Fibroblast of skin of left quadriceps (primary cell): ENCODE results near the gene ZNF831.
A peak's percentile ranks its signal among the peaks of the same experiment; 100 is the strongest.

ENCODE experiments used
- DNase-seq, 2 experiments: peaks; one replicate each; pipeline ENCODE4 v3.0.0-alpha.2; 2013; ENCODE audit warnings: low read depth in 2 of 2

ZNF831 gene

GRCh38 chr20:59247731-59248684 lies 84.4 kb downstream of the ZNF831 start:
- peak; percentile 59 to 64 for DNase-seq

DNA sequence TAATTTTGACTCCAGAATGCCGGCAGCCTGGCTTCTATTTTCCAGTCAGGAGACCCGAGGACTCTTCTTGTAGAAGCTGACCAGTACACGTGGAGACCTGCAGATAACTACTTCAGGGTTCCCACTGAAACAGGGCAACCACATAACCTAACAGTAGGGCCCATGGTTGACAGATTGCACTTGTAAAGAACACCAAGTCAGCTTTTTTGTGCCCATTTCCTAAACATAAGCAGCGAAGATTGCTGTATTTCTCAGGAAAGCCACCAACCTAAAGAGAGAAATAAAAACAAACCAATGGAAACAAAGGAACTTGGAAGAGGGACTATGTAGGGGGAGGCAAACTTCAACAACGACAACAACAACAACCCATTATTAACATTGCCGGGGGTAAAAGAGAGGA lies 86.7 kb downstream of the ZNF831 start:
- DNase-seq, result no peak

- DNase-seq, result no peak
These were observed 89.7 kb downstream of the ZNF831 start for GRCh38 chr20:59253325-59253724.

DNA sequence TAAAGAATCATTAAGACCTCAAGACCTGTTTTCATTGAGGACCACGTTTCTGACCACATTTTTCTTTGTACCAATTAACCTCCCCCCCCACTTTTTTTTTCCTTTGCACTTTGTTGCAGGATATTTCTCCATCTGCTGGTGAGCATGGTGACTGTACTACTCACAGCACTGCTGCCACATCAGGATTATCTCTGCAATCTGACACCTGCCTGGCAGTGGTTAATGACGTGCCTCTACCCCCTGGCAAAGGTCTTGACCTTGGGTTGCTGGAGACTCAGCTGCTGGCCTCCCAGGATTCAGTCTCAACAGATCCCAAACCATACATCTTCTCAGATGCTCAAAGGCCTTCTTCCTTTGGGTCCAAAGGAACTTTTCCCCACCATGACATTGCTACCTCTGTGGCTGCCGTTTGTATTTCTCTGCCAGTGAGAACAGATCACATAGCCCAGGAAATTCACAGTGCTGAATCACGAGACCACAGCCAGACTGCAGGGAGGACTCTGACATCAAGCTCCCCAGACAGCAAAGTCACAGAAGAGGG lies 90.2 kb downstream of the ZNF831 start:
- DNase-seq, result no peak

GRCh38 chr20:59255256-59255655 lies 91.6 kb downstream of the ZNF831 start:
- DNase-seq, result no peak

DNA sequence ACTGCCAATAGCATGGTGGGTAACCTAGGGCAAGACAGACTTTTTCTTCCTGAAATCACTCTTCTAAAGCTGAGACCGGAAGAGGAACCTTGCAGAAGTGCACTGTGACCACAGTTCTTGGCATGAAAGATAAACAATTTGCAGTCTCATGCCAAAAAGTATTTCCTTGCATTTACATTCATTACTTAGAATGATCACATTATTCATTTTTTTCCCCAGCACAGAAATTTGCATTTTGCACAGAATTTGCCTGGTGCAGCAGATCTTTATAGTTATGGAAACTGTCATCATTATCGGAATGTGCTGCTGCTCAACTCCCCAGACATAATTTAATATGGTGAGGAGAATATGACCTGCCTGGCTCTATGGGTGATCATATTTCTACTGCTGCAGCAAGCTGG lies 94.6 kb downstream of the ZNF831 start:
- no peak for DNase-seq

DNA sequence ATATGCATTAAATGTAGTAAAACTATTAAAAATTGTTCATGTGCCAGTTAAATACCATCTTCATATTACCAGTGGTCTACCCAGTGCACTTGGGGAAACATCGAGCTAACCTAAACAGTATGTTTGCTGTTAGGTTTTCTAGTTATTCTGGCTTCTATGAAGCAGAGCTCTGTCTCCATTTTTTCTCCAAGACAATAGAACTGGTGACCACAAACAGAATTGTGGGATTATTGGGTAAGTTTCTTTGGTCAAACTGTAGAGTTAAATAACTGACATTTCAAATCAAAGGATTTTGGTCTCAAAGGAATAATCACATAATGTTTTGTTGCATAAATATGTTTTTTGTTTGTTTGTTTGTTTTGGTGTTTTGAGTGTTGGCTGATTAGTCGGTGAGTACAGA lies 96.3 kb downstream of the ZNF831 start:
- DNase-seq, result no peak

DNA sequence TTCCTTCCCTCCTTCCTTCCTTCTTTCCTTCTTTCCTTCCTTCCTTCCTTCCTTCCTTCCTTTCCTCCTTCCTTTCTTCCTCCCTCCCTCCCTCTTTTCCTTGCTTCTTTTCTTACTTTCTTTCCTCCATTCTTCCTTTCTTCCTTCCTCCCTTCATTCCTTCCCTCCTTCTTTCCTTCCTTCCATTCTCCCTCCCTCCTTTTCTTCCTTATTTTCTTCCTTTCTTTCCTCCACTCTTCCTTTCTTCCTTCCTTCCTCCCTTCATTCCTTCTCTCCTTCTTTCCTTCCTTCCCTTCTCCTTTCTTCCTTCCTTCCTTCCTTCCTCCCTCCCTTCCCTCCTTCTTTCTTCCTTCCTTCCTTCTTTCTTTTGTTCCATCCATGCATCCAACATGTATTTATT lies 101.7 kb downstream of the ZNF831 start:
- no peak for DNase-seq

GRCh38 chr20:59268870-59269269 lies 105.2 kb downstream of the ZNF831 start:
- DNase-seq, result no peak

- DNase-seq, result no peak
These were observed 105.9 kb downstream of the ZNF831 start for GRCh38 chr20:59269411-59270025.

- DNase-seq, result no peak
These were observed 106.8 kb downstream of the ZNF831 start for GRCh38 chr20:59270380-59270779.

DNA sequence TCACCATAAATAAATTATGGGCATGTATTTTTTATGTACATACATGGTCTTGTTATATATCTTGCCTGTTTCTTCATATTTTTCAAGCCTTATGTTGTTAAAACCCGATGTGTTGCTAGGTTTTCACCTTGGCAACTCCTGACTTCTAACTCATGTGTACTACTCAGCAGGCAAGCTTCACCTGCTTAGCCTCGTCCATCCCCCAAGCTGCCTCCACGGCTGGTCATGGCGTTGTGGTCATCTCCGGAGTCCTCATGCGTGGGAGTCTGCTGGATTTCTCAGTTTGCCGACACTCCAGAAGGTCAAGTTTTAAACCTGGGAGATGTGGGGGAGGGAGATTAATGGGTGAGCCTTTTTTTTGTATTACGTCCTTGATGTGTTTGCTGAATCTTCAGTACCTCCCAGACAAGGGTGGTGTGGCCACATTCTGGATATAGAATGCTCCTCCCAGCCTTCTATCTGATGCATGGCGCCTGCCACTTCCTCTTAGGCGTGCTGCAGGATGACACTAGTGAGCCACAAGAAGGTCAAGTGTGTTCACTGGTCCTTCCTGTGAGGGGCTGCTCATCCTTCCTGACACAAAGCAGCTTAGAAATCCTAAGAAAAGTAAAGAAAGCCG lies 110.2 kb downstream of the ZNF831 start:
- no peak for DNase-seq

DNA sequence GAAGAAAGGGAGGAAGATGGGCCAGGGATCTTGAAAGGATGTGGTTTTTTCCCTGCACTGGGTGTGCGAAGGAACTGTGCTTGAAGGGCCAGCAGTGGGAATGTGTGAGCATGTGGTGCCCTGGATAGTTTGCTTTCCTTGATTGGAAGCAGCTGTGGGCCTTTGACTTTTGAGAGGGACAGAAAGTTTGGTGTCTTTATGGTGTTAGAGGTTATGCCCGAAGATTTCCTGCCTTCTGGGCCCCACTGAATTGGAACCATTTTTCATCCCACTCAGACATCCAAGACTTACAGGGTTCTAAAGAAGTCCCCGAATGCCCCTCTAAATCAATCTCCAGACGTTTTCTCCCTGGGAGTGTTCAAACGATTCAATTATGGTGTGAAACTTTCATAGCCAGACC lies 113.3 kb downstream of the ZNF831 start:
- DNase-seq, result no peak

GRCh38 chr20:59284470-59284869 lies 120.8 kb downstream of the ZNF831 start:
- DNase-seq, result no peak

DNA sequence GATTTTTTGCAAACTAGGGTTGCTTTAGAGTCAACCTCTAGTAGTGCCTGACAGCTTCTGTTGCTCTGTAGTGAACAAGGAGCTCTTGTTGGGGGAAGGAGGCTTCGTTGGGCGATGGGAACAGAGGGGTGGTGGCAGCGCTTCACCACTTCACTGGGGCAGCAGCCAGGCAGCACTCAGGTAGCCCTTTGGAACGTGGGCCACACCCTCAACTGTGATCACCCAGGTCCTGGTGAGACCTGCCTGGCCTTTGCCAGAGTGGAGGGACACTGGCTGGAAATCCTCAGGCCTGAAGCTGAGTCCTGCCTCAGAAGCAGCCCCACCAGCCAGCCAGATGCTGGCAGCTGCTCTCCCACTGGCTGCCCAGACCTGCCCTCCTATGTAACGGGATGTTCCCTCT lies 126.4 kb downstream of the ZNF831 start:
- no peak for DNase-seq

- DNase-seq, result no peak
These were observed 128.2 kb downstream of the ZNF831 start for GRCh38 chr20:59291740-59292383.

GRCh38 chr20:59295531-59295930 lies 131.9 kb downstream of the ZNF831 start:
- DNase-seq, result no peak

DNA sequence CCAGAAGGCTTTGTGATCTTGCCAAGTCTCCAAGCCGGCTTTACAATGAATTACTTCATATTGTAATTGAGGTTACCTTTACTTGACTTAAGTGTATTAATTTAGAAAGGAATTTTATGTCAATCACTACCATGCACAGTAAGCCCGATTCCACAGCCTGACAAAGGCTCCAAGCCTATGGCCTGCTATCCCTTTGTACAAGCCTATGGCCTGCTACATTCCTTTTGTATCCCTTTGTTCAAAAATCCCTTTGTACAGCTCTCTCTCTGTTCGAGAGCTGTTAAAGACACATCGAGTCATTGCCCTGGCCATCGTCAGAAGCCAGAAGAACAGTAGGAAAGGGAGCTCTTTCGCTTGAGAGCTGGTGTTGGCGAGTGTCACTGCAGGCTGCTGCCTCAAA lies 134.1 kb downstream of the ZNF831 start:
- DNase-seq, result no peak

- DNase-seq, result no peak
These were observed 136.3 kb downstream of the ZNF831 start for GRCh38 chr20:59299945-59300332.

GRCh38 chr20:59300333-59301081 lies 136.9 kb downstream of the ZNF831 start, which contains the start of gene EDN3:
EDN3 (plus strand) TSS chr20:59300611; CDS start chr20:59300813, 202 bp downstream.
- no peak for DNase-seq

DNA sequence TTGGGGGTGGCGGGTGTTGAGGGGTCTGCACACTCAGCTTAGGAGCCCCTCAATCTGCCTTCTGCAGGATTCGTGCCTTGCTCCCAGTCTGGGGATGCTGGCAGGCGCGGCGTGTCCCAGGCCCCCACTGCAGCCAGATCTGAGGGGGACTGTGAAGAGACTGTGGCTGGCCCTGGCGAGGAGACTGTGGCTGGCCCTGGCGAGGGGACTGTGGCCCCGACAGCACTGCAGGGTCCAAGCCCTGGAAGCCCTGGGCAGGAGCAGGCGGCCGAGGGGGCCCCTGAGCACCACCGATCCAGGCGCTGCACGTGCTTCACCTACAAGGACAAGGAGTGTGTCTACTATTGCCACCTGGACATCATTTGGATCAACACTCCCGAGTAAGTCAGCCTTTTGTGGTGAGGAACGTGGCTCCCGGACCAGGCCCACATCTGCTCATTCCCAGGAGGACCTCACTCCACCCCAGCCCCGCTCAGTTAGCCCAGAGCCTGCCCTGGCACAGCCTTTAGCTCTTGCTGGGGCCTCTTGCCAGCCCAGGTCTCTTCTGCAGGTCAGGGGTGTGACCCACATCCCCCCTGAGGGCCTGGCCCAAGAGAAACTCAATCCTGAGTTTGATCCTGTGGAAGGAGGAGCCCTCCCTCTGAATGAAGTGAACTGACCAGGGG lies 137.9 kb downstream of the ZNF831 start:
- DNase-seq, result no peak
